Activated naive CD8-positive, alpha-beta T cell treated with anti-CD3 and anti-CD28 coated beads for 36 hours (primary cell): ENCODE data around the gene JAKMIP1. TPM values are rescaled to one million over a fixed set of nuclear protein-coding genes. Genes with fewer than 3 reads are reported as not detected.
"Not testable (repeated sequence)": the region's sequence is repeated elsewhere in the genome, so short reads cannot be mapped to it uniquely, and the experiment has no call there.

Experiments used
- DNase-seq: peaks from one replicate; pipeline ENCODE4 v3.0.0; 2021
- H3K27ac Mint-ChIP-seq: one replicate; pipeline ENCODE4 v1.8.0; 2022; ENCODE audit warnings: mild to moderate bottlenecking, moderate library complexity, mixed read lengths
- H3K27me3 Mint-ChIP-seq: one replicate; pipeline ENCODE4 v1.8.0; 2022; ENCODE audit warnings: mild to moderate bottlenecking, mixed read lengths
- H3K36me3 Mint-ChIP-seq: one replicate; pipeline ENCODE4 v1.8.0; 2021; ENCODE audit warnings: mild to moderate bottlenecking, mixed read lengths
- H3K4me1 Mint-ChIP-seq: one replicate; pipeline ENCODE4 v1.8.0; 2021; ENCODE audit warnings: mixed read lengths
- H3K4me3 Mint-ChIP-seq: one replicate; pipeline ENCODE4 v1.8.0; 2022; ENCODE audit warnings: mild to moderate bottlenecking, moderate library complexity, mixed read lengths
- H3K9me3 Mint-ChIP-seq: one replicate; pipeline ENCODE4 v1.8.0; 2022; ENCODE audit warnings: mixed read lengths
- total RNA-seq, 2 experiments: library from RNA; stranded (reverse); gene quantifications; one replicate each; pipeline ENCODE4 v1.2.3, GENCODE V29; 2021

JAKMIP1 gene
- total RNA-seq, 2 experiments from 2014 or later: 1.0 to 1.6 TPM

GRCh38 chr4:6221851-6222760, 21.8 kb upstream of the JAKMIP1 start:
- H3K27me3 Mint-ChIP-seq: peaks cover 58% of the 10 kb centered on the region
- DNase-seq: peak; percentile 15
- no peak overlapping the region for H3K4me3 Mint-ChIP-seq
- no peaks in the 10 kb centered on the region for H3K36me3 Mint-ChIP-seq
- no peak overlapping the region for H3K27ac Mint-ChIP-seq
- peaks cover 5% of the 10 kb centered on the region for H3K9me3 Mint-ChIP-seq
- no peaks in the 10 kb centered on the region for H3K4me1 Mint-ChIP-seq

DNA sequence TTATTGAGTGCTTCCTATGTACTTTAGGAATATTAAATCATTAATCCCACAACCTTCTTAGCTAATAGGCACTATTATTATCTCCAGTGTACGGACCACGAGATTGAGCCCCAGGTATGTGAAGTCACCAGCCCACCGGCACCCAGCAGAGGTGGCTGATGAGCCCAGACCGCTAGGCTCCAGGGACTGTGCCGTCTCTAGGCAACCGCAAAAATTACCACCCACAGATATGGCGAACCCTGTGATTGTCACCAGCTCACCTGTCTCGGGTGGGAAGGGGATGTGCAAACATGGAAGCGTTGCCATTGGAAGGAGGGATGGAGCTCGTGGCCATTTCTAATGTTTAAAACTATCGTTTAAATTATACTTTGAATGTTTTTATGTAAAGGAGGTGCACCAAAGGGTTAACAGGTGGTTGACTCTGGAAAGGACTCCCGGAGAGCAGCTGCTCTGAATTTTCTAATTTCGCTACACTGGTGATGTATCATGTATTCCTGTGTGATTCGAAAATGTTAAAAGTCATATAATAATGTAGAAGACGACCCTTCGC, 21.0 kb upstream of the JAKMIP1 start:
- no peak overlapping the region for H3K27ac Mint-ChIP-seq
- peaks cover 64% of the 10 kb centered on the region for H3K27me3 Mint-ChIP-seq
- no peak for DNase-seq
- no peak overlapping the region for H3K4me3 Mint-ChIP-seq
- H3K4me1 Mint-ChIP-seq: no peaks in the 10 kb centered on the region
- H3K36me3 Mint-ChIP-seq: no peaks in the 10 kb centered on the region
- peaks cover 5% of the 10 kb centered on the region for H3K9me3 Mint-ChIP-seq

DNA sequence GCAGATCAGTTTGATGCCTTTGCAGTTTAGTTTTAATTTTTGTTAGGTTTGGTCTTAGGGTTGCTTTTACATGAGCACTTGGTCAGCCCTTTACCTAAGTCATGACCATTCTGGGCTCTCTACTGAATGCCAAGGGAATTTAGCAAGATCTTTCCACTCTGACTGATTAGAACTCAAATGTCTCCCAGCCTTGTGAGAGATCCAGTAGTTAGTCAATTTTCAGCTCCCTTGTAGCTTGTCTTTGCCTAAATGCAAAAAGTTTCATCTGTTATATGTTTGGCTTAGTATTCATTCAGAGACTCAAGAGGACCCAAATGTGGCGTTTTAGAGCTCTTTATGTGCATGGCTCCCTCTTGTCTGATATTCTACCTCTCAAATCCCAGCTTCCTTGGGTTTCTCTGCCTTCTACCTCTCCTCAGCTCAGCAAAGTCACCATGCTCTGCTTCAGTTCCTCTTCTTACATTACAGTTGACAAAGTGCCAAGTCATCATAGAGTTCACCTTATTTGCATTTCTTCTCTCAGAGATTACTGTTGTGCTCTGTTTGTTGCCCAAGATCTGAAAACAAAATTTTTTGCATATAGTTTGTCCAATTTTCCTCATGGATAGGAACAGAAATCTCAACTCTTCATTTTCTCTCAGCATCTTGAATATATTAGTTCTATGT, 17.5 kb upstream of the JAKMIP1 start:
- H3K27me3 Mint-ChIP-seq: peaks cover 52% of the 10 kb centered on the region
- H3K4me3 Mint-ChIP-seq: no peak overlapping the region
- H3K27ac Mint-ChIP-seq: no peak overlapping the region
- H3K4me1 Mint-ChIP-seq: no peaks in the 10 kb centered on the region
- H3K36me3 Mint-ChIP-seq: no peaks in the 10 kb centered on the region
- DNase-seq: no peak
- H3K9me3 Mint-ChIP-seq: peaks cover 3% of the 10 kb centered on the region

- Mint-ChIP-seq H3K36me3 (no peaks in the 10 kb centered on the region), H3K4me3 (no peak overlapping the region), H3K4me1 (no peaks in the 10 kb centered on the region), H3K27ac (no peak overlapping the region), H3K9me3 (no peaks in the 10 kb centered on the region), H3K27me3 (peaks cover 45% of the 10 kb centered on the region)
- no peak for DNase-seq
Observed at GRCh38 chr4:6216588-6216987, 16.2 kb upstream of the JAKMIP1 start.

GRCh38 chr4:6209921-6210320, 9.6 kb upstream of the JAKMIP1 start:
- H3K27me3 Mint-ChIP-seq: peaks cover 13% of the 10 kb centered on the region
- H3K27ac Mint-ChIP-seq: no peak overlapping the region
- no peak for DNase-seq
- no peak overlapping the region for H3K4me3 Mint-ChIP-seq
- no peaks in the 10 kb centered on the region for H3K36me3 Mint-ChIP-seq
- no peaks in the 10 kb centered on the region for H3K9me3 Mint-ChIP-seq
- H3K4me1 Mint-ChIP-seq: no peaks in the 10 kb centered on the region

DNA sequence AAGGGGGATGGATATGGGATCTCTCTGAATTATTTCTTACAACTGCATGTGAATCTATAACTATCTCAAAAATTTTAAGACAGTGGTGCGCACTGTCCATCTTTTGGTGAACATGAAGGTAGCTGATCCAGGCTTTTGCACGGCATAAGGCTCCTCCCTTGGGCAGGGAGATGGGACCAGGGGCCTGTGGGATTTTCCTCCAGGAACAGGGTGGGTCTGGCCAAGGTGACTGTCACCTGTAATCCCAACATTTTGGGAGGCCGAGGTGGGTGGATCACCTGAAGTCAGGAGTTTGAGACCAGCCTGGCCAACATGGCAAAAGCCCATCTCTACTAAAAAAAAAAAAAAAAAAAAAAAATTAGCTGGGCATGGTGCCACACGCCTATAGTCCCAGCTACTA, 8.9 kb upstream of the JAKMIP1 start:
- H3K27ac Mint-ChIP-seq, H3K4me1 Mint-ChIP-seq, H3K9me3 Mint-ChIP-seq, H3K36me3 Mint-ChIP-seq, H3K4me3 Mint-ChIP-seq, DNase-seq, H3K27me3 Mint-ChIP-seq: not testable (repeated sequence)

DNA sequence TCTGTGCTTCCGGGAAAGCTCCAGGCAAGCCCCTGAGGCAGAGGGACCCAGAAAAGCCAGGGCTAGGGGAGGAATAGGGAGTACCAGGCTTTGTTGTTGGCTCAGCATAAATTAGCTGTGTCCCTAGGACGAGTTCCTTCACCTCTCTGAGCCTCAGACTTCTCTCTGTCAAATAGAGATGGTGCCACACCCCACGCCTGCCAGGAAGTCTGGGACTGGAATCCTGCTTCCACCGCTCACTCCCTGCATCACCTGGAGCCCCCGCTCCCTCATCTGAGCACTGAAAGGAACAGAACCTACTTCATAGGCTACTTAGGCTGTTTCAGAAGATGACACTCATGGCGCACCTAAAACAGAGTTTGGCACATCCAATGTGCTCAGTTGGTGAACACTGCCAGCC, 8.1 kb upstream of the JAKMIP1 start:
- Mint-ChIP-seq H3K9me3 (no peaks in the 10 kb centered on the region), H3K4me1 (no peaks in the 10 kb centered on the region), H3K4me3 (no peak overlapping the region), H3K36me3 (no peaks in the 10 kb centered on the region), H3K27ac (no peak overlapping the region), H3K27me3 (peaks cover 8% of the 10 kb centered on the region)
- DNase-seq: no peak

- Mint-ChIP-seq H3K36me3 (no peaks in the 10 kb centered on the region), H3K27ac (no peak overlapping the region), H3K4me3 (no peak overlapping the region), H3K4me1 (no peaks in the 10 kb centered on the region), H3K27me3 (peaks cover 13% of the 10 kb centered on the region), H3K9me3 (peaks cover 1% of the 10 kb centered on the region)
- no peak for DNase-seq
Observed at GRCh38 chr4:6207602-6208001, 7.3 kb upstream of the JAKMIP1 start.

DNA sequence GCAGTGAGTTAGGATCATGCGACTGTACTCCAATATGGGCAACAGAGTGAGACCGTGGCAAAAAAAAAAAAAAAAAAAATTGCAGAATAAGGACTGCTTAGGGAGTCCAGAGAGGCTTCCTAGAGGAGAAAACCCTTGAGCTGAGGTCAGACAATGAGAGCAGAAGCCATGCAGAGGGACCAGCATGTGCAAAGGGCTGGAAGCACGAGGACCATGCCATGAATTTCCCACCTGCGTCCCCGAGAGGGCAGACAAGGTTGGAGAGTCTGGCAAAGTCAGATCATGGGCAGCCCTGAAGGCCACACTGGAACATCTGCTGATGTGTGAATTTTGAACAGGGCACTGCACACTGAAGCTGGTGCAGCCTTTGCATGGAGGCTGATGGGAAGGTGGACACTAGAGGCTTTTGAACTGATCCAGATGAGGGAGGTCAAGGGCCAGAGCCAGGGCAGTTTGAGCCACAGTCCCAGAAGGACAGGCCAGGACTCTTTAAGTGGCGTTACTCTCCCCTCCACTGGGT, 6.5 kb upstream of the JAKMIP1 start:
- peaks cover 2% of the 10 kb centered on the region for H3K9me3 Mint-ChIP-seq
- DNase-seq: no peak
- H3K4me1 Mint-ChIP-seq: no peaks in the 10 kb centered on the region
- H3K36me3 Mint-ChIP-seq: no peaks in the 10 kb centered on the region
- peaks cover 21% of the 10 kb centered on the region for H3K27me3 Mint-ChIP-seq
- no peak overlapping the region for H3K27ac Mint-ChIP-seq
- no peak overlapping the region for H3K4me3 Mint-ChIP-seq

GRCh38 chr4:6205973-6206372, 5.6 kb upstream of the JAKMIP1 start:
- Mint-ChIP-seq H3K27me3 (peaks cover 29% of the 10 kb centered on the region), H3K27ac (no peak overlapping the region), H3K36me3 (no peaks in the 10 kb centered on the region), H3K9me3 (peaks cover 10% of the 10 kb centered on the region), H3K4me1 (no peaks in the 10 kb centered on the region), H3K4me3 (no peak overlapping the region)
- no peak for DNase-seq

GRCh38 chr4:6205567-6205931, 5.2 kb upstream of the JAKMIP1 start:
- H3K4me1 Mint-ChIP-seq: no peaks in the 10 kb centered on the region
- no peak overlapping the region for H3K4me3 Mint-ChIP-seq
- H3K27ac Mint-ChIP-seq: no peak overlapping the region
- no peaks in the 10 kb centered on the region for H3K36me3 Mint-ChIP-seq
- DNase-seq: no peak
- peaks cover 11% of the 10 kb centered on the region for H3K9me3 Mint-ChIP-seq
- peaks cover 32% of the 10 kb centered on the region for H3K27me3 Mint-ChIP-seq

GRCh38 chr4:6204871-6205566, 4.7 kb upstream of the JAKMIP1 start:
- no peak overlapping the region for H3K4me3 Mint-ChIP-seq
- no peaks in the 10 kb centered on the region for H3K4me1 Mint-ChIP-seq
- no peaks in the 10 kb centered on the region for H3K36me3 Mint-ChIP-seq
- peaks cover 36% of the 10 kb centered on the region for H3K27me3 Mint-ChIP-seq
- H3K9me3 Mint-ChIP-seq: peaks cover 11% of the 10 kb centered on the region
- no peak for DNase-seq
- no peak overlapping the region for H3K27ac Mint-ChIP-seq

DNA sequence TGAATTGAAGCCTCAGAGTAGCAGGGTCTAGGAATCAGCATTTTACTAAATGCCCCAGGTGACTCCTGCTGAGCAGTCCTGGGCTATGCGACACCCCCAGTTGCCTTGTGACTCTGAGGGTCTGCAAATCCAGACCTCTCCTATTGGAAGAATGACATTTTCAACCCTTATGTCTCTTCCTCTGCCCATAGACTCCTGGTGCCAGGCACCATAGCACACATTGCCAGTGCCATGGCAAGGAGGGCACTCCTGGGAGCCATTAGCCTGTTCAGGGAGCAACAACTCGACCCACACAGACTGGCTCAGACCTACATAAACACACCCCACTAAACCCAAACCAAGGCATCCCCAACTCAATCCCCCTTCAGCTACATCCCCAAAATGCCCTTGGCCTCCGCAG, 3.7 kb upstream of the JAKMIP1 start:
- H3K4me1 Mint-ChIP-seq: peaks cover under 1% of the 10 kb centered on the region
- H3K36me3 Mint-ChIP-seq: no peaks in the 10 kb centered on the region
- no peak overlapping the region for H3K4me3 Mint-ChIP-seq
- H3K9me3 Mint-ChIP-seq: peaks cover 11% of the 10 kb centered on the region
- H3K27ac Mint-ChIP-seq: no peak overlapping the region
- H3K27me3 Mint-ChIP-seq: peaks cover 39% of the 10 kb centered on the region
- DNase-seq: no peak

DNA sequence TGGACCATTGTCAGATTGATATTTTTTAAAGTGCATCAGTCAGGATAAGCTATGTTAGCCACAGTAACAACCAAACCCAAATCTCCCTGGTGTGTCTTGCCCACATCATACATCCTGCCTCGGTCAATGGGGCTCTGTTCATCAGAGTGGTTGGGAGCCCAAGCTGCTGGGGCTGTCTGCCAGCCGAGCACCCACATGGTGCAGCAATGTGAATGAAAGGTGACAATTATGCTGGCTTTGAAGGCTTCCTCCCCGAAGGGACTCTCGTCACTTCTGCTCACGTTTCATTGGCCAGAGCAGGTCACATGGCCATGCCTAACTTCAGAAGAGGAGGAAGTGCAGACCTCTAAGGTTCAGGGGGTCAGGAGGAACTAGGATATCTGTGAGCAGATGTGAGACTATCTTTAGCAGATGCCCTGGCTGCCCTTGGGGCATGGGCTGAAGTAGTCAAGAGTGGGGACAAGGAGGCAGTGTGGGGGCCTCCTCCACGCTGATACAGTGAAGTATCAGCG, 1.3 kb upstream of the JAKMIP1 start:
- H3K9me3 Mint-ChIP-seq: peaks cover 11% of the 10 kb centered on the region
- no peaks in the 10 kb centered on the region for H3K36me3 Mint-ChIP-seq
- no peak overlapping the region for H3K27ac Mint-ChIP-seq
- no peak overlapping the region for H3K4me3 Mint-ChIP-seq
- peaks cover 60% of the 10 kb centered on the region for H3K27me3 Mint-ChIP-seq
- H3K4me1 Mint-ChIP-seq: peaks cover 9% of the 10 kb centered on the region
- DNase-seq: no peak

DNA sequence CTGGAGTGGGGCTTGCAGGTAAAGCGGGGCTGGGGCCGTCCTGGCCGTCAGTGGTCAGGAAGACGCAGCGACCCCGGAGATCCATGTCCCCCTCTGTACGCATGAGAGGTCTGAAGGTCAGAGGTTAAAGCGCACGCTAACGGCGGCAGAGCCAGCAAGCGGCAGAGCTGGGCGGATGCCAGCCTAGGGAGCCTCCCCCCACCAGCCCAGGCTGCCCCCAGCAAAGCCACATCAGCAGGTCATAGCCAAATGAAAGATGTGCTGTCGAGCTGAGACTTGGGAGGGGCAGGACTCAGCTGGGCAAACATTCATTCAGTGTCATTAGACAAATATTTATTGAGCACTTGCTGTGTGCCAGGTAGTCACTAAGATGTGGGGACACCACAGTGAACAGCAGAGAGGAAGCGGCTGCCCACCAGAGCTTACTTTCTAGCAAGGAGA, 593 bp upstream of the JAKMIP1 start:
- peaks cover 61% of the 10 kb centered on the region for H3K27me3 Mint-ChIP-seq
- H3K27ac Mint-ChIP-seq: no peak overlapping the region
- DNase-seq: no peak
- peaks cover 9% of the 10 kb centered on the region for H3K4me1 Mint-ChIP-seq
- no peaks in the 10 kb centered on the region for H3K36me3 Mint-ChIP-seq
- H3K9me3 Mint-ChIP-seq: peaks cover 11% of the 10 kb centered on the region
- H3K4me3 Mint-ChIP-seq: peak overlapping the region; percentile 34
